Mesenchymal stem cell (in vitro differentiated cells and primary cell): ENCODE results near the gene CCDC127.
"Not testable (repeated sequence)": the region's sequence is repeated elsewhere in the genome, so short reads cannot be mapped to it uniquely, and the experiment has no call there.

Experiments used
- DNase-seq: peaks from one replicate; pipeline ENCODE4 v3.0.0-alpha.2; 2013
- H2AFZ ChIP-seq: one replicate; pipeline ENCODE4 v1.6.1; 2013; ENCODE audit warnings: low read depth, mild to moderate bottlenecking, control low read depth, inconsistent platforms, low read length, moderate library complexity
- H2AK5ac ChIP-seq: 2 replicates; pipeline ENCODE4 v1.6.1; 2013; ENCODE audit warnings: low read length, moderate library complexity, mild to moderate bottlenecking, inconsistent platforms; ENCODE audit not compliant: severe bottlenecking
- H2BK120ac ChIP-seq: one replicate; pipeline ENCODE4 v1.6.1; 2013; ENCODE audit warnings: low read depth, mild to moderate bottlenecking, inconsistent platforms, low read length, moderate library complexity
- H2BK12ac ChIP-seq, 2 experiments: one replicate each; pipeline ENCODE4 v1.6.1; 2013; ENCODE audit warnings: inconsistent platforms in 2 of 2, low read length in 2 of 2, mild to moderate bottlenecking in 2 of 2, moderate library complexity in 2 of 2, control low read depth in 1 of 2
- H2BK15ac ChIP-seq: one replicate; pipeline ENCODE4 v1.6.1; 2013; ENCODE audit warnings: mild to moderate bottlenecking, low read depth, inconsistent platforms; ENCODE audit not compliant: poor library complexity, severe bottlenecking
- H2BK5ac ChIP-seq: 2 replicates; pipeline ENCODE4 v1.6.1; 2013; ENCODE audit warnings: low read depth, mild to moderate bottlenecking, low read length, control low read depth, inconsistent platforms; ENCODE audit not compliant: poor library complexity, severe bottlenecking
- H3K14ac ChIP-seq, 2 experiments: one replicate each; pipeline ENCODE4 v1.6.1; 2013; ENCODE audit warnings: inconsistent platforms in 2 of 2, low read length in 2 of 2, control low read depth in 1 of 2, mild to moderate bottlenecking in 1 of 2, moderate library complexity in 1 of 2
- H3K18ac ChIP-seq, 2 experiments: one replicate each; pipeline ENCODE4 v1.6.1; 2013; ENCODE audit warnings: inconsistent platforms in 2 of 2, low read length in 2 of 2, control low read depth in 1 of 2, low read depth in 1 of 2, mild to moderate bottlenecking in 1 of 2
- H3K23ac ChIP-seq, 2 experiments: one replicate each; pipeline ENCODE4 v1.6.1; 2013; ENCODE audit warnings: inconsistent platforms in 2 of 2, low read length in 2 of 2, mild to moderate bottlenecking in 2 of 2, moderate library complexity in 2 of 2, control low read depth in 1 of 2
- H3K27ac ChIP-seq: 2 replicates; pipeline ENCODE4 v1.5.1; 2013; ENCODE audit warnings: mild to moderate bottlenecking, moderate library complexity, low read length, control low read depth, inconsistent platforms; ENCODE audit not compliant: poor library complexity, severe bottlenecking
- H3K27me3 ChIP-seq, 2 experiments: 2 replicates each; pipeline versions ENCODE4 v1.6.1 to v1.7.0; 2013; ENCODE audit warnings: low read length in 2 of 2, mild to moderate bottlenecking in 2 of 2, moderate library complexity in 2 of 2, control low read depth in 1 of 2, inconsistent platforms in 1 of 2; ENCODE audit not compliant: control insufficient read depth in 1 of 2, insufficient read depth in 1 of 2
- H3K36me3 ChIP-seq, 2 experiments: 2 replicates each; pipeline versions ENCODE4 v1.6.1 to v1.7.0; 2013; ENCODE audit warnings: low read length in 2 of 2, control low read depth in 1 of 2, inconsistent platforms in 1 of 2, low read depth in 1 of 2, mild to moderate bottlenecking in 1 of 2; ENCODE audit not compliant: insufficient read depth in 2 of 2, control insufficient read depth in 1 of 2
- H3K4ac ChIP-seq, 2 experiments: one replicate each; pipeline ENCODE4 v1.6.1; 2013; ENCODE audit warnings: inconsistent platforms in 2 of 2, low read length in 2 of 2, mild to moderate bottlenecking in 2 of 2, moderate library complexity in 2 of 2, control low read depth in 1 of 2, low read depth in 1 of 2
- H3K4me1 ChIP-seq: 2 replicates; pipeline ENCODE4 v1.6.1; 2013; ENCODE audit warnings: low read depth, low read length, control low read depth; ENCODE audit not compliant: control insufficient read depth, insufficient read depth
- H3K4me2 ChIP-seq: 2 replicates; pipeline ENCODE4 v1.6.1; 2013; ENCODE audit warnings: low read length, mild to moderate bottlenecking, inconsistent platforms; ENCODE audit not compliant: poor library complexity, severe bottlenecking
- H3K4me3 ChIP-seq, 2 experiments: 2 replicates each; pipeline versions ENCODE4 v1.5.1 to v1.7.0; 2013; ENCODE audit warnings: low read length in 2 of 2, mild to moderate bottlenecking in 2 of 2, control low read depth in 1 of 2, low read depth in 1 of 2; ENCODE audit not compliant: insufficient read depth in 1 of 2
- H3K79me1 ChIP-seq: replicated peaks from 2 replicates; pipeline ENCODE4 v1.6.1; 2013; ENCODE audit warnings: mild to moderate bottlenecking, control low read depth, low read length, inconsistent platforms; ENCODE audit not compliant: poor library complexity, severe bottlenecking
- H3K9ac ChIP-seq: 2 replicates; pipeline ENCODE4 v1.7.0; 2013; ENCODE audit warnings: mild to moderate bottlenecking, low read length, moderate library complexity
- H3K9me3 ChIP-seq: 2 replicates; pipeline ENCODE4 v1.7.0; 2013; ENCODE audit warnings: mild to moderate bottlenecking, low read length; ENCODE audit not compliant: control insufficient read depth
- H4K8ac ChIP-seq: one replicate; pipeline ENCODE4 v1.6.1; 2013; ENCODE audit warnings: inconsistent platforms, mild to moderate bottlenecking, low read length, moderate library complexity
- H4K91ac ChIP-seq: one replicate; pipeline ENCODE4 v1.6.1; 2013; ENCODE audit warnings: mild to moderate bottlenecking, low read length, inconsistent platforms
- WGBS: methylation state at CpG from one replicate; pipeline ENCODE4 v1.1.7; 2013; ENCODE audit warnings: mixed read lengths; 5-methylcytosine and 5-hydroxymethylcytosine counted together

CCDC127 gene

DNA sequence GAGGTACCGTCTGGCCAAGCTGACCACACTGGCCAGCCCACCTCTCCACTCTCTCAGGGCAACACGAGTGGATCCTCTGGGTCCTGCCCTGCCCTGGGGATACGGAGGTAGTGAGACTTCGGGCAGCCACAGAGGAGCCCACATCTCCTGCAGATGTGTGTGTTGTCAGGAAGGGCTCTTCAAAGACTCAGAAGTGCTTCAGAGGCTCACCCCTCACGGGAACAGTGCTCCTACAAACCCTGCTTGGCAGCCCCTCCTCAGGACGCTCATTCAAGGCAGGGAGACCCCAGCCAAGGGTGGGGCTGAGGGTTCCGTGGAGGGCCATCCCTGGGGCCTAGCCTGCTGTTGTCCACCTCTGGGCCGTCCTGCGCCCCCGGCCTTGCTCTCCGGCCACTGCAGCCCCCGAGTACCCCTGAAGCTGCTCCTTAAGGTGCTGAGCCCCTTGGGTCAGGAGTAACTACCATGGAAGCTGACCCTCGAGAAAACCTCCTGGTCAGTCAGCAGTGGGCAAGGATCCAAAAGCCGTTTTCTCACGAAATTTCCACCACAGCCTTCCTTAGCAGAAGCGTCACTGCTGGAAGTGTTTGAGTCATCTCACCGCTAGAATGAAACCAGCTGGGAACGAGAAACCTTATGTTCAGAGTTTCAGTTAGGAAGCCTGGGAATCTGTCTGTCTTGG is 49.8 kb downstream of the CCDC127 start:
- Histone ChIP-seq H2AK5ac (peak overlapping the region; percentile 86), H3K14ac (peak overlapping the region in 1 of 2 experiments; percentile 73), H3K79me1 (no peaks in the 10 kb centered on the region), H2BK120ac (no peak overlapping the region), H3K4me2 (no peak overlapping the region), H4K8ac (no peak overlapping the region), H2AFZ (no peak overlapping the region), H3K4me3 (peak overlapping the region in 1 of 2 experiments; percentile 55), H2BK12ac (peak overlapping the region; percentile 14 to 89), H3K9me3 (no peaks in the 10 kb centered on the region), H3K4ac (peak overlapping the region in 1 of 2 experiments; percentile 47), H2BK5ac (peak overlapping the region; percentile 2), H3K4me1 (peaks cover 26% of the 10 kb centered on the region), H4K91ac (peak overlapping the region; percentile 48), H3K23ac (no peak overlapping the region), H3K27ac (peak overlapping the region; percentile 64), H3K36me3 (no peaks in the 10 kb centered on the region), H2BK15ac (no peak overlapping the region), H3K27me3 (peaks cover 0 to 24% of the 10 kb centered on the region in 2 experiments), H3K18ac (peak overlapping the region; percentile 31 to 57), H3K9ac (peak overlapping the region; percentile 11)
- WGBS: 73% methylated on average over 17 of the region's 18 CpGs
- DNase-seq: peak; percentile 96

DNA sequence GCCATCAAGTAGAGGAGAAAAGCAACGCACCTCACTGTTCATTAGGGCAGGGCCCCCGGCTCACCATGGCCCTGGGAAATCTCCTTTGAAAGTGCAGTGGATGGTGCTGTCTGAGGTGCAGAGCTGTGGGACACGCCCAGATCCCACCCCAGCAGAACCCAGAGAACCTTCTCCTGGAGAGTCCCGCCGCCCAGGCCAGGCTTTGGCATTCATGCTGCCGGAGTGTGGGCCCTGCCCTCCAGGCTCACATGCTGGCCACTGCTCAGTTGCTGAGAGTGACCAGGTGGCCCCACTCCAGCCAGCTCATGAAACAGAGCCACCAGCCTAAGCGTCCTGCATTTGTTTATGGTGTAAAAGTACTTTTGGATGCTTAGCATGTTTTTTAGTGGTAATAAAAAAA is 50.4 kb downstream of the CCDC127 start:
- Histone ChIP-seq H3K36me3 (no peaks in the 10 kb centered on the region), H3K23ac (no peak overlapping the region)

DNA sequence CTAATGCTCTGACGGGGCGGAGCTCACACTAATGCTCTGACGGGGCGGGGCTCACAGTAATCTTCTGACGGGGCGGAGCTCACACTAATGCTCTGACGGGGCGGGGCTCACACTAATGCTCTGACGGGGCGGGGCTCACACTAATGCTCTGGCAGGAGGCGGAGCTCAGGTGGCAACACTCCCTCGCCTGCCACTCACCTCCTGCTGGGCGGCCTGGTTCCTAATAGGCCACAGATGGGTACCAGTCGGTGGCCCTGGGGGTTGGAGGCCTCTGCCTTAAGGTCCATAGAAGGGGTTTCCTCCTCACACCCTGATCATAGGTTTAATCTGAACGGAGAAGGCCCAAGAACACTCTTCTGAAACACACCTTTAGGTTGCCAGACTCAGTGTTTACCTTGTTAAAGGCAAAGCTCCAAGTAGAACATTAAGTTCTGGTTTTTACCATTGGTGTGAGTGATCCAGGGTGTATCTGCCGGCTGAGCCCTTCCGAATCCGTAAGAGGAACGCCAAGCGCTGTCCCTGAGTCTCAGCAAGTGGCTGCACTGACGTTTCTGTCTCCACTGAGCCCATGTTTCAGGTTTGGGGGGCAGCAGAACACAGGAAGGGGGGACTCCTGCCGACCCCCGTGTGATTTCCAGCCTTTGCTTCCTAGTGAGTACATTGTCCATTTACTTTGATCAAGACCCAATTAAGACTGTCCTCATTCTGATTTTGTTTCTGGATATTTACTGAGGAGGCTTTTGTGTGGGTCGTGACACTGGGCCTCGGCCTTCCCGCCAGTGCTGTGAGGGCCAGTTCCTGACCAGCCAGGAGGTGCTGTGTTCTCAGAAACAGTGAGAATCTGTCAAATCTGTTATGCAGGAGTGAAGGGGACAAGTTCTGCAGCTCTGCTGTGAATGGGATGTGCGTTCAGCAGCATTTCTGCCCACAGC is 51.2 kb downstream of the CCDC127 start:
- Histone ChIP-seq H3K4ac (no peak overlapping the region), H3K9ac (no peak overlapping the region), H2BK120ac (no peak overlapping the region), H2BK5ac (no peak overlapping the region), H2AFZ (no peak overlapping the region), H2BK15ac (no peak overlapping the region), H2BK12ac (no peak overlapping the region), H3K27ac (no peak overlapping the region), H4K8ac (no peak overlapping the region), H3K79me1 (no peaks in the 10 kb centered on the region), H2AK5ac (peak overlapping the region; percentile 43), H3K9me3 (no peaks in the 10 kb centered on the region), H3K27me3 (peaks cover 0 to 24% of the 10 kb centered on the region in 2 experiments), H3K14ac (no peak overlapping the region), H3K4me2 (no peak overlapping the region), H3K4me3 (no peak overlapping the region), H4K91ac (no peak overlapping the region), H3K23ac (peak overlapping the region in 1 of 2 experiments; percentile 5), H3K18ac (no peak overlapping the region), H3K4me1 (peaks cover 26% of the 10 kb centered on the region), H3K36me3 (no peaks in the 10 kb centered on the region)
- DNase-seq: no peak
- WGBS: 86% methylated on average over 21 of the region's 27 CpGs

More for the DNA sequence above, 50.4 kb downstream of the CCDC127 start:
- no peak overlapping the region for H2AK5ac ChIP-seq
- no peaks in the 10 kb centered on the region for H3K9me3 ChIP-seq
- H3K14ac ChIP-seq: no peak overlapping the region
- peaks cover 0 to 23% of the 10 kb centered on the region in 2 experiments for H3K27me3 ChIP-seq
- 89% methylated on average over 7 of the region's 7 CpGs for WGBS
- peak overlapping the region; percentile 11 for H3K9ac ChIP-seq
- no peak overlapping the region for H2AFZ ChIP-seq
- H2BK5ac ChIP-seq: no peak overlapping the region
- H3K18ac ChIP-seq: no peak overlapping the region
- peak; percentile 59 for DNase-seq
- peaks cover 26% of the 10 kb centered on the region for H3K4me1 ChIP-seq
- H3K4me3 ChIP-seq: no peak overlapping the region
- no peak overlapping the region for H3K4ac ChIP-seq
- peak overlapping the region; percentile 30 for H2BK15ac ChIP-seq
- H3K4me2 ChIP-seq: no peak overlapping the region
- H3K27ac ChIP-seq: no peak overlapping the region
- H2BK120ac ChIP-seq: no peak overlapping the region
- H2BK12ac ChIP-seq: peak overlapping the region in 1 of 2 experiments; percentile 52
- no peak overlapping the region for H4K8ac ChIP-seq
- H3K79me1 ChIP-seq: no peaks in the 10 kb centered on the region
- H4K91ac ChIP-seq: no peak overlapping the region

DNA sequence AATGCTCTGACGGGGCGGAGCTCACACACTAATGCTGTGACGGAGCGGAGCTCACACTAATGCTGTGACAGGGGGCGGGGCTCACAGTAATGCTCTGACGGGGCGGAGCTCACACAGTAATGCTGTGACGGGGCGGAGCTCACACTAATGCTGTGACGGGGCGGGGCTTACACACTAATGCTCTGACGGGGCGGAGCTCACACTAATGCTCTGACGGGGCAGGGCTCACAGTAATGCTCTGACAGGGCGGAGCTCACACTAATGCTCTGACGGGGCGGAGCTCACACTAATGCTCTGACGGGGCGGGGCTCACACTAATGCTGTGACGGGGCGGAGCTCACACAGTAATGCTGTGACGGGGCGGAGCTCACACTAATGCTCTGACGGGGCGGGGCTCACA is 53.2 kb downstream of the CCDC127 start:
- H3K4ac ChIP-seq, H3K14ac ChIP-seq, DNase-seq, H2AFZ ChIP-seq, H2AK5ac ChIP-seq, H4K91ac ChIP-seq, H3K36me3 ChIP-seq, H2BK5ac ChIP-seq, H2BK15ac ChIP-seq, H3K4me3 ChIP-seq, H4K8ac ChIP-seq, H3K18ac ChIP-seq, H2BK12ac ChIP-seq, H3K9me3 ChIP-seq, H3K23ac ChIP-seq, H2BK120ac ChIP-seq, H3K4me2 ChIP-seq, H3K27ac ChIP-seq, H3K79me1 ChIP-seq, H3K9ac ChIP-seq: not testable (repeated sequence)
- H3K4me1 ChIP-seq: peaks cover 30% of the 10 kb centered on the region
- 85% methylated on average over 12 of the region's 25 CpGs for WGBS
- peaks cover 0 to 37% of the 10 kb centered on the region in 2 experiments for H3K27me3 ChIP-seq
